Adipocyte (in vitro differentiated cells): ENCODE results near the gene RNF227.
"Not testable (repeated sequence)": the region's sequence is repeated elsewhere in the genome, so short reads cannot be mapped to it uniquely, and the experiment has no call there.

Experiments
- DNase-seq: peaks from one replicate; pipeline ENCODE4 v3.0.0-alpha.2; 2015; ENCODE audit warnings: low read depth
- H3K27me3 ChIP-seq: replicated peaks from 2 replicates; pipeline ENCODE4 v1.7.0; 2013; ENCODE audit warnings: mild to moderate bottlenecking, low read length, moderate library complexity; ENCODE audit not compliant: control insufficient read depth, insufficient read depth
- H3K36me3 ChIP-seq: 2 replicates; pipeline ENCODE4 v1.7.0; 2013; ENCODE audit warnings: low read length, mild to moderate bottlenecking, moderate library complexity; ENCODE audit not compliant: control insufficient read depth, insufficient read depth, severe bottlenecking
- H3K4me1 ChIP-seq: 2 replicates; pipeline ENCODE4 v1.7.0; 2013; ENCODE audit warnings: mild to moderate bottlenecking, low read length, moderate library complexity; ENCODE audit not compliant: control insufficient read depth, insufficient read depth
- H3K4me3 ChIP-seq: 2 replicates; pipeline ENCODE4 v1.7.0; 2013; ENCODE audit warnings: mild to moderate bottlenecking, low read length, moderate library complexity
- H3K9ac ChIP-seq: 2 replicates; pipeline ENCODE4 v1.7.0; 2013; ENCODE audit warnings: mild to moderate bottlenecking, low read length, moderate library complexity
- H3K9me3 ChIP-seq: 2 replicates; pipeline ENCODE4 v1.7.0; 2013; ENCODE audit warnings: mild to moderate bottlenecking, low read length, moderate library complexity; ENCODE audit not compliant: control insufficient read depth

Gene RNF227

GRCh38 chr17:7875804-7876370, 40.2 kb downstream of the RNF227 start:
- no peak overlapping the region for H3K4me3 ChIP-seq

DNA sequence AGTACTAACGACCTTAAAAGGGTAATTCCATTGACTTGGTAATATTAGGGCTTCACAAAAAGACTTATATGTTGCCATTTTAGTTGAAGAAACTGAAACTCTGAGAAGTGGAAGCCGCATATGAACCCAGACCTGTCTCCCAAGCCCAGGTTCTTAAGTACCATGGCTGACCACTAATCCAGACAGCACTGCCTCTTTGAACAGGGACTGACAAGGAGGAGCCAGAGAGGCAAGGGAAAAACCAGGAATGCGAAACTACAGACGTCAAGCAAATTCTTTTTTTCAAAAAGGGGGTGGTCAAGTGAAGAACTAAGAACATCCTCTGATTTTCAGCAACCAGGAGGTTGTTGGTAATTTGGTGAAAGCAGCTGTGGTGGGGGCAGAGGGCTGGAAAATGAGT, 43.0 kb downstream of the RNF227 start:
- Histone ChIP-seq H3K9me3 (no peaks in the 10 kb centered on the region), H3K27me3 (no peaks in the 10 kb centered on the region), H3K9ac (no peak overlapping the region), H3K4me3 (no peak overlapping the region), H3K36me3 (no peaks in the 10 kb centered on the region), H3K4me1 (no peaks in the 10 kb centered on the region)
- no peak for DNase-seq

More at GRCh38 chr17:7875804-7876370, 40.2 kb downstream of the RNF227 start:
- peaks cover 13% of the 10 kb centered on the region for H3K36me3 ChIP-seq
- H3K27me3 ChIP-seq = no peaks in the 10 kb centered on the region
- H3K4me1 ChIP-seq = no peaks in the 10 kb centered on the region
- no peak for DNase-seq
- H3K9me3 ChIP-seq = no peaks in the 10 kb centered on the region
- H3K9ac ChIP-seq = no peak overlapping the region

- H3K27me3 ChIP-seq = no peaks in the 10 kb centered on the region
- no peak overlapping the region for H3K9ac ChIP-seq
- no peak for DNase-seq
Measured at GRCh38 chr17:7867881-7868329, 48.2 kb downstream of the RNF227 start.

GRCh38 chr17:7864995-7865650, 51.0 kb downstream of the RNF227 start:
- H3K9me3 ChIP-seq = no peaks in the 10 kb centered on the region
- H3K9ac ChIP-seq = no peak overlapping the region
- DNase-seq = no peak
- no peaks in the 10 kb centered on the region for H3K4me1 ChIP-seq
- no peaks in the 10 kb centered on the region for H3K27me3 ChIP-seq
- H3K36me3 ChIP-seq = peaks cover 10% of the 10 kb centered on the region
- no peak overlapping the region for H3K4me3 ChIP-seq

More at GRCh38 chr17:7867881-7868329, 48.2 kb downstream of the RNF227 start:
- no peaks in the 10 kb centered on the region for H3K9me3 ChIP-seq
- H3K36me3 ChIP-seq = peaks cover 7% of the 10 kb centered on the region
- H3K4me1 ChIP-seq = no peaks in the 10 kb centered on the region
- H3K4me3 ChIP-seq = no peak overlapping the region

- H3K4me3 ChIP-seq, H3K36me3 ChIP-seq, DNase-seq: not testable (repeated sequence)
Measured at GRCh38 chr17:7864384-7864783, 51.7 kb downstream of the RNF227 start.

More at GRCh38 chr17:7864384-7864783, 51.7 kb downstream of the RNF227 start:
- not testable (repeated sequence) for H3K9ac ChIP-seq, H3K4me1 ChIP-seq, H3K27me3 ChIP-seq, H3K9me3 ChIP-seq
